Lung (tissue), 11 donors: Measurements from ENCODE around the gene SMIM45.

ENCODE experiments used
- ATAC-seq: fragments of 200-7000 bp; cut with Tn5 transposase; one replicate; pipeline ENCODE4 v1.9.1; 2020; ENCODE audit warnings: moderate number of reproducible peaks; ENCODE audit not compliant: insufficient read depth, low FRiP score
- DNase-seq, 3 donors: peaks; one replicate each; pipeline ENCODE4 v3.0.0-alpha.2; 2013 to 2017
- H3K27ac ChIP-seq, 2 donors: one replicate each; pipeline ENCODE4 v1.5.1; 2013; ENCODE audit warnings: mild to moderate bottlenecking in 2 of 2, moderate library complexity in 2 of 2, control low read depth in 1 of 2, inconsistent platforms in 1 of 2, low read depth in 1 of 2, low read length in 1 of 2
- H3K27me3 ChIP-seq, 3 donors: one replicate each; pipeline ENCODE4 v1.5.1; 2013; ENCODE audit warnings: low read length in 2 of 3; ENCODE audit not compliant: control insufficient read depth in 3 of 3, insufficient read depth in 3 of 3
- H3K36me3 ChIP-seq, 4 donors: one replicate each; pipeline ENCODE4 v1.5.1; 2013; ENCODE audit warnings: low read length in 4 of 4, mild to moderate bottlenecking in 1 of 4, moderate library complexity in 1 of 4; ENCODE audit not compliant: control insufficient read depth in 4 of 4, insufficient read depth in 4 of 4
- H3K4me1 ChIP-seq, 5 donors: one replicate each; pipeline ENCODE4 v1.5.1; 2013; ENCODE audit warnings: low read length in 5 of 5, mild to moderate bottlenecking in 2 of 5, moderate library complexity in 1 of 5; ENCODE audit not compliant: control insufficient read depth in 5 of 5, insufficient read depth in 5 of 5
- H3K4me3 ChIP-seq: one replicate; pipeline ENCODE4 v1.5.1; 2013; ENCODE audit warnings: mild to moderate bottlenecking, control low read depth, moderate library complexity
- H3K9ac ChIP-seq, 2 donors: one replicate each; pipeline ENCODE4 v1.5.1; 2013; ENCODE audit warnings: low read length in 2 of 2, control low read depth in 1 of 2; ENCODE audit not compliant: insufficient read depth in 1 of 2
- H3K9me3 ChIP-seq, 4 donors: one replicate each; pipeline ENCODE4 v1.5.1; 2013; ENCODE audit warnings: low read length in 3 of 4, mild to moderate bottlenecking in 1 of 4, moderate library complexity in 1 of 4; ENCODE audit not compliant: control insufficient read depth in 4 of 4, insufficient read depth in 3 of 4
- WGBS, 2 donors: extraction: QIAGEN DNeasy Blood & Tissue Kit; methylation state at CpG; one replicate each; pipeline ENCODE4 v1.1.7; 2013; 5-methylcytosine and 5-hydroxymethylcytosine counted together
- TF ChIP-seq, protein P1 (sequence below): IDR thresholded peaks from 2 replicates; pipeline ENCODE4 v1.5.1; 2012; ENCODE audit warnings: mild to moderate bottlenecking; ENCODE audit errors: control extremely low read depth, extremely low read depth
- donor health status: control.
- donor health status: control.
- donor health status: Bipolar disorder and iron deficiency.
- donor health status: healthy.
- donor health status: DM: yes; HTN: yes; CAD: no.

Gene SMIM45

DNA sequence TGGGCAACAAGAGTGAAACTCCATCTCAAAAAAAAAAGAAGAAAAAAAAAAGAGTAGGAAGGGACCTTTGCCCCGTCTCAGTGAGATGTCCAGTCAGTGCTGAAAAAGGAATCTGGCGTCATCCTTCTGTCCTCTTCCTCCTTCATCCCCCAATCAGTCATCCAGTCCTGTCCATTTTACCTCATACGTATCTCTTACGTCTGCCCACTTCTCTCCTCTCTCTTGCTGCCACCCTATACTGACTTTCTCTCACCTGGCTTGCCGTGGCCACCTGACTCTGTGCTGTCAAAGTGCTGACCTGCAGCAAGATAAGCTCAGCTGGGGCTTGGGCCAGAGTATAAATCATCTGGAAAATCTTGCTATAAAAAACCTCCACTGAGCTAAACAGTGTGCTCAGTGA lies 30.9 kb downstream of the SMIM45 start:
- Histone ChIP-seq H3K9me3 (no peaks in the 10 kb centered on the region), H3K4me3 (no peak overlapping the region), H3K9ac (no peak overlapping the region), H3K27me3 (peaks cover 0 to 5% (median 4%) of the 10 kb centered on the region in 3 donors), H3K36me3 (no peaks in the 10 kb centered on the region), H3K4me1 (no peaks in the 10 kb centered on the region), H3K27ac (no peak overlapping the region)
- 67 to 76% methylated on average over 5 of the region's 5 CpGs for WGBS, 2 donors
- TF ChIP-seq, protein P1, sequence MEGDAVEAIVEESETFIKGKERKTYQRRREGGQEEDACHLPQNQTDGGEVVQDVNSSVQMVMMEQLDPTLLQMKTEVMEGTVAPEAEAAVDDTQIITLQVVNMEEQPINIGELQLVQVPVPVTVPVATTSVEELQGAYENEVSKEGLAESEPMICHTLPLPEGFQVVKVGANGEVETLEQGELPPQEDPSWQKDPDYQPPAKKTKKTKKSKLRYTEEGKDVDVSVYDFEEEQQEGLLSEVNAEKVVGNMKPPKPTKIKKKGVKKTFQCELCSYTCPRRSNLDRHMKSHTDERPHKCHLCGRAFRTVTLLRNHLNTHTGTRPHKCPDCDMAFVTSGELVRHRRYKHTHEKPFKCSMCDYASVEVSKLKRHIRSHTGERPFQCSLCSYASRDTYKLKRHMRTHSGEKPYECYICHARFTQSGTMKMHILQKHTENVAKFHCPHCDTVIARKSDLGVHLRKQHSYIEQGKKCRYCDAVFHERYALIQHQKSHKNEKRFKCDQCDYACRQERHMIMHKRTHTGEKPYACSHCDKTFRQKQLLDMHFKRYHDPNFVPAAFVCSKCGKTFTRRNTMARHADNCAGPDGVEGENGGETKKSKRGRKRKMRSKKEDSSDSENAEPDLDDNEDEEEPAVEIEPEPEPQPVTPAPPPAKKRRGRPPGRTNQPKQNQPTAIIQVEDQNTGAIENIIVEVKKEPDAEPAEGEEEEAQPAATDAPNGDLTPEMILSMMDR = no peak
- ATAC-seq (no peak), DNase-seq (no peak)

DNA sequence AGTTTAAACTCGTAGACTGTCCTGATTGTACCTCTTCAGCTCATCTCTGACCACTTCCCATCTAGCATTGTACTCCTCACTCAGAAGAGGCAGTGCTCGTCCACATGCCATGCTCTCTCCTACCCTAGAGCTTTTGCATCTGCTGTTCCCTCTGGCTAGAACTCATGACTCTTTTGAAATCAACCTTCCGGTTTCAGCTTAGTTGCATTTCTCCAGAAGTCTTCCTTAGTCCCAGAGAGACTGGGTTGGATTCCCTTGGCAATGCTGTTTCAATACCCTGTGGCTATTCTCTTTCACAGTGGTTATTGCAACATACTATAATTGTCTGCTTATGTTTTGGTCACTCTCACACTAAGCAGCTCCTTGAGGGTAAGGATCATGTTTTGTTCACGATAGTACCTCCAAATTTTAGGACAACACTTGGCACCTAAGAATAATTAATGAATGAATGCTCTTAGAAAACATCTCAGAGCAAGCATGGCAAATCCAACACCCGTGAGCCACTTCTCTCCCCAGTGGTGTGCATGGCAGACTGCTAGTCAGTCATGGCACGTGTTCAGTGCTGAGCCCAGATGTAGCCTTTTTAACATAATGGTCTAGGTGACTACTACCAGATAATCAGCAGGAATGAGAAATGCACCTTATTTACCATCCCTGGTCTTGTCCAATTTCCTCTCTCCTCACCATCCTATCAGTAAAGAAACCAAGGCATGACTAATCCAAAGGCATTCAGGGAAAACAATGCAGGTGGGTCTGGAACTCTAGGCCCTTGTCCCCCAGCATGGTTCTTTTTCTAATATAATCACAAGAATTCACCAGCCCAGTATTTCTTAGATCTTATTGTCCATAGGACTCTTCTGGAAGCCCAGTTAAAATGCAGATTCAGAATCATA lies 31.8 kb downstream of the SMIM45 start:
- Histone ChIP-seq H3K4me1 (no peaks in the 10 kb centered on the region), H3K9ac (no peak overlapping the region), H3K4me3 (no peak overlapping the region), H3K36me3 (no peaks in the 10 kb centered on the region), H3K9me3 (no peaks in the 10 kb centered on the region), H3K27ac (no peak overlapping the region), H3K27me3 (no peaks in the 10 kb centered on the region)
- 61 to 65% methylated on average over 6 of the region's 6 CpGs for WGBS, 2 donors
- DNase-seq (no peak), ATAC-seq (no peak)
- TF ChIP-seq, protein P1 = no peak

DNA sequence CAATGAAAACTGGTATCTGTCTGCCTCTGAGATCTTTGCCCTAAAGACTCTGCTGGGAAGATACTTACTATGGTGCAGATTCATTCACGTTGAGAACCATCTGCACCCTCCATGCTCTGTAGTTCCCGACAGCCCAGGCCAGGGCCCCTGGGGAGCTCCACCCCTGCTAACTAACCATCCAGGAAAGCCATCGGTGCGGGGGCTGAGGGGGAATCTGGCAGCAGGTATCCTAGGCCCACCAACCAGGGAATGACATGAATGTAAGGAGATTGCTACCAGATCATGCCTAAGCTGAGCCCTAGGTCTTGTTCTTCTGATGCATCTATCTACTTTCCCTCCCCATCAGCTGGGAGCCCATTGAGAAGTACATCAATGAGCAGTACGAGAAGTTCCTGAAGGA lies 35.3 kb downstream of the SMIM45 start:
- no peaks in the 10 kb centered on the region for H3K9me3 ChIP-seq
- DNase-seq (no peak), ATAC-seq (no peak)
- H3K4me3 ChIP-seq = no peak overlapping the region
- TF ChIP-seq, protein P1 = no peak
- H3K9ac ChIP-seq = no peak overlapping the region
- no peaks in the 10 kb centered on the region for H3K27me3 ChIP-seq
- H3K4me1 ChIP-seq = no peaks in the 10 kb centered on the region
- H3K36me3 ChIP-seq = no peaks in the 10 kb centered on the region
- 92 to 97% methylated on average over 5 of the region's 5 CpGs for WGBS, 2 donors
- no peak overlapping the region for H3K27ac ChIP-seq
